PC-9 (cell line): ENCODE results near the gene FRMD4B.

ENCODE experiments used
- CTCF ChIP-seq: fragments of 200-600 bp; sonication (generic); conservative IDR thresholded peaks from 2 replicates; pipeline ENCODE4 v1.6.1; 2017; ENCODE audit warnings: mixed run types, antibody characterized with exemption, mild to moderate bottlenecking, moderate library complexity
- EZH2 ChIP-seq: fragments of 200-600 bp; sonication (generic); IDR thresholded peaks from 2 replicates; pipeline ENCODE4 v1.8.0; 2017; ENCODE audit warnings: antibody characterized with exemption, low read depth

DNA sequence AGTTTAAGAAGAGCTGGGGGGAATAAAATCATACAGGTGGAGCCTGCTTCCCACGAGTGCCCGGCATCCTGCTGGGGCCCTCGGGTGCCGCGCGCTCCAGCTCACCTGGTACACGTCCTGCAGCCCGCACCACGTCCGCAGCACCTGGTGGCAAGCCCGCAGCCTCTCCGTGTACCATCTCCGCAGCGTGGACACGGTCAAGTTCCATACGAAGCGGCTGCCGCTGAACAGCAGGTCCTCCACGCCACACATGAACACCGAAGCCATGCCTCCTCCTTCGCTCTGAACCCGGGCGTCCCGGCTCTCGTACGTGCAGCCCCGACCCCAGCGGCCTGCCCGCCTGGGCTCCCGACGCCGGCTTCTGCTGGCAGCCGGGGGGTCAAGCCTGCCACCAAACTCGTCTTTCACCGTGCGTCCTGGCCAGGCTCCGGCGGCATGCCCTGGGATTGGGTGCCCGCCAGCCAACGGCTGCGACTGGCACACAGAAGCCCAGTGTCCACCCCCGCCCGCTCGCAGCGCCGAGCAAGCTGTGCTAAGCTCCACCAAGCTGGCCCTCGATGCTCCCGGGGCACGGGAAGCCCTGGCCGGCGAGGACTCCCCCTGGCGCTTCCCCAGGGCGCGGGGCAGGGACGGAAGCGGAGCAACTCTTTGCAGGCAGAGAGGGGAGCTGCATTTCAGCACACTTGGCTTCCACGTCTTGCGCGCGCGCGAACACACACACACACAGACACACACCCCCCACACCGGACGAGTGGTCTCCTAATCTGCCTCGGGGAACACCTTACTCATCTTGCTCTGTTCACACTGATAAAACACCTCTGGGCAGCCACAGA is at the start of gene FRMD4B:
- TF ChIP-seq CTCF (no peak), EZH2 (no peak)
